GM18873 (cell line): ENCODE data around the gene PPP1R11.

Source experiments
- ATAC-seq: cut with Tn5 transposase; IDR thresholded peaks from one replicate; pipeline ENCODE4 v1.9.1; 2021; ENCODE audit warnings: mild to moderate bottlenecking, moderate library complexity, moderate number of reproducible peaks; ENCODE audit not compliant: unreplicated experiment, low FRiP score

The PPP1R11 gene

GRCh38 chr6:30061092-30061857, 5.7 kb upstream of the PPP1R11 start, which contains the start of gene POLR1H:
POLR1H (plus strand) TSS chr6:30061265; CDS start chr6:30061525, 260 bp downstream.
- peak; percentile 74 for ATAC-seq

- ATAC-seq: peak; percentile 15
Observed at GRCh38 chr6:30061858-30062458, 5.0 kb upstream of the PPP1R11 start.

- no peak for ATAC-seq
Observed at GRCh38 chr6:30062471-30063178, 4.4 kb upstream of the PPP1R11 start.

- no peak for ATAC-seq
Observed at GRCh38 chr6:30063315-30063714, 3.7 kb upstream of the PPP1R11 start.

GRCh38 chr6:30066082-30066481, 916 bp upstream of the PPP1R11 start:
- ATAC-seq: no peak

- no peak for ATAC-seq
Observed at GRCh38 chr6:30067460-30068139, 602 bp downstream of the PPP1R11 start.

GRCh38 chr6:30071081-30071818, 4.3 kb downstream of the PPP1R11 start:
- ATAC-seq: no peak

GRCh38 chr6:30071858-30072257, 4.9 kb downstream of the PPP1R11 start:
- ATAC-seq: no peak

GRCh38 chr6:30073489-30074235, 6.7 kb downstream of the PPP1R11 start:
- no peak for ATAC-seq

- ATAC-seq: no peak
Observed at GRCh38 chr6:30074331-30075093, 7.5 kb downstream of the PPP1R11 start.

GRCh38 chr6:30075094-30075789, 8.2 kb downstream of the PPP1R11 start, which contains the start of gene RNF39:
RNF39 (minus strand) TSS chr6:30075769; CDS start chr6:30075585, 184 bp downstream.
- ATAC-seq: no peak

GRCh38 chr6:30075790-30076732, 9.1 kb downstream of the PPP1R11 start:
- no peak for ATAC-seq

- ATAC-seq: no peak
Observed at GRCh38 chr6:30077218-30077617, 10.2 kb downstream of the PPP1R11 start.

GRCh38 chr6:30087876-30088275, 20.9 kb downstream of the PPP1R11 start:
- no peak for ATAC-seq

- no peak for ATAC-seq
Observed at GRCh38 chr6:30091577-30092381, 24.8 kb downstream of the PPP1R11 start.
